ENCODE results near the gene ADIRF.
"Not testable (repeated sequence)": the region's sequence is repeated elsewhere in the genome, so short reads cannot be mapped to it uniquely, and the experiment has no call there.

The ADIRF gene

DNA sequence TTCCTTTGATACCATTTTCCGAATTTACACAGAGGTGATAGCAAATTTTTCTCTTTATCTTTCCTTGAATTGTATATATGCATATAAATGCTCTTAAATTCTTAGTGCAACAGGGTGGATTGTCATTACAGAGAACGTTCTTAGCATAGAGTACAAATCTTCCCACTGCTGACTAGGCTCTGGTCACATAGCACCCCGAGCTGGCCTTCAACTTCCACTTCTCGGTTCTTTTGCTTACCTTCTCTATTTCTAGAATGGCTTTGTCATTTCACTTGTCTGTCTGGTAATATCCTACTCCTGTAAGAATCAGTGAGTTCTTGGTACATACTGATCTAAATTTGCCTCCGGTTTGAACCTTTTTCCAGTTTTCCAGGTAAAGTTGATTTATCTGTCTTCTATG is 13.4 kb downstream of the ADIRF start:
- no peak for DNase-seq

DNA sequence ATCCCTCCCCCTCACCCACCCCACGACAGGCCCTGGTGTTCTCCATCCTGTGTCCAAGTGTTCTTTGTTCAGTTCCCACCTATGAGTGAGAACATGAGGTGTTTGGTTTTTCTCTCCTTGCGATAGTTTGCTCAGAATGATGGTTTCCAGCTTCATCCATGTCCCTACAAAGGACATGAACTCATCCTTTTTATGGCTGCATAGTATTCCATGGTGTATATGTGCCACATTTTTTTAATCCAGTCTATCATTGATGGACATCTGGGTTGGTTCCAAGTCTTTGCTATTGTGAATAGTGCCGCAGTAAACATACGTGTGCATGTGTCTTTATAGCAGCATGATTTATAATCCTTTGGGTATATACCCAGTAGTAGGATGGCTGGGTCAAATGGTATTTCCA is 16.2 kb downstream of the ADIRF start:
- not testable (repeated sequence) for DNase-seq

DNA sequence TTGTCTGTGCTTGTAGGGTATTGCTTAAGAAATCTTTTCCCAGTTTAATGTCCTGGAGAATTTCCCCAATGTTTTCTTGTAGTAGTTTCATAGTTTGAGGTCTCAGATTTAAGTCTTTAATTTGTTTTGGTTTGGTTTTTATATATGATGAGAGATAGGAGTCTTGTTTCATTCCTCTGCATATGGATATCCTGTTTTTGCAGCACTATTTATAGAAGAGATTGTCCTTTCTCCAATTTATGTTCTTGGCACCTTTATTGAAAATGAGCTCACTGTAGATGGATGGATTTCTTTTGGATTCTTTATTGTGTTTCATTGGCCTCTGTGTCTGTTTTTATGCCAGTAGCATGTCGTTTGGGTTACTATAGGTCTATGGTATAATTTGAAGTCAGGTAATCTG is 20.2 kb downstream of the ADIRF start:
- no peak for DNase-seq

DNA sequence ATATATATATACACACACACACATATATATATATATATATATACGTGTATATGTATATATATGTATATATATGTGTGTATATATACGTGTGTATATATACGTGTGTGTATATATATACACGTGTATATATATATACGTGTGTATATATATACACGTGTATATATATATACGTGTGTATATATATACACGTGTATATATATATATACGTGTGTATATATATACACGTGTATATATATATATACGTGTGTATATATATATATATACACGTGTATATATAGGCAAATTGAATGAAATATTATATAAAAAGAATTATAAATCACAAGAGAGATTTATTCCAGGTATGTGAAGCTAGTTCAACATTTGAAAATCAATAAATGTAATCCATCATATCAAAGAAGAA is 23.1 kb downstream of the ADIRF start:
- DNase-seq, result not testable (repeated sequence)

DNA sequence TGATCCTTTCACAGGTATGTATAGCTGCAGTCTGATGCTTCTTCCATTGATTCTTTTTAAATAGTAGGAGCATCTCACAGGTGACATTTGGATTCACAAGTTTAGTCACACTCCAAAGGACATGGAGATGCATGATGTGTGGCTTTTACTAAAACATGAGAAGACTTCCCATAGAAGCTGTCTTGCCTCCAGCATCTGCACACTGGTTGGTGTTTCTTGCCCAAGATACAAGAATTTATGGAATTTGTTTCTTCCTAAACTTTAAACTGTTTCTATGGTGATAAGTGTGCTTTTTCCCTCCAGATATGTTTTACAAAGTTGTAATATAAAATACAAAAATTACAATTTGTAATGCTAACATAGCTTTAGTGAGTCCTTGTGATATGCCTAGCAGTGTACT is 24.2 kb downstream of the ADIRF start:
- DNase-seq, result no peak

DNA sequence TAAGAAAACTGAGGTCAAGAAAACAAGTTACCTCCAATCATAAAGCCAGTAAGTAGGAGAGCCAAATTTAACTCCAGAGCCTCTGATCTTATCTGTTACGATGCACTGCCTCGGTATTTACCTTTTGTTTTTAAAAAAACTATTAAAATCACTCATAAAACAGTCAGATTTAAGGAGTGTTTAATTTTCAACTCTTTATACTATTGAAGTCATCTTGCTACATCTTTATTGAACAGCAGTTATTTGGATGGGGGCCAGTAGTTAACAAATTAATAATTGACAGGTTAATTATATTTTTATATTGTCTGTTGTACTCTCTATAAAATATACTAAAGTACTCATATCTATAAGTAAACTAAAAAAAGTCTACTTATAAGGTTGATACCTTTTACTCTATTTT is 24.6 kb downstream of the ADIRF start:
- no peak for DNase-seq

DNA sequence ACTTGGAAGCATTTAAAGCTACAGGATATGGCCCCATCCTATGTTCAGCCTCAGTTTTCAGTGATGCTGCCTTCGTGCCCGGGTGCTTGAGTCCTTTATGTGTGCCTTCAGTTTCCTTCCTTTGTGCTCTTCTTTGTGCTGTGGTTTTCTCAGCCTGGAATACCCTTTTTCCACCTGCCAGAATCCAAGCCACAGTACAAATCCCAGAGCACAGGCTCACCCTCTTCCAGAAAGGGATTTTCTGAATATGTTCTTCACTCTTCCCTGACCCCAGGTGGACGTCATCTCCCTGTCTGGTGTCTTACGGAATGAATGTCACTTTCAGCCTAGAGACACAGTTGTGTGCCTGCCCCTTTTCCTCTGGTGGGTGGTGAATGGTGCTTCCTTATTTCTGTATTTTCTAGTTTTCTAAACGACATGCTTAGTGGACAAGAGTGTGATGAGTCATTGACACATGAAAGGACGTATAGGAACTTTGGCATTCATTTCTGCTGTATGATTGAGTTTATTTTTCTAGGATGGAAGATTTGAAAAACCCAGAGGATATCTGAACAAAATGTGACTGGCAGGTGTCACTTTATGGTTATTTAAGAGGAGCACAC is 31.6 kb downstream of the ADIRF start:
- DNase-seq, result not testable (repeated sequence)

DNA sequence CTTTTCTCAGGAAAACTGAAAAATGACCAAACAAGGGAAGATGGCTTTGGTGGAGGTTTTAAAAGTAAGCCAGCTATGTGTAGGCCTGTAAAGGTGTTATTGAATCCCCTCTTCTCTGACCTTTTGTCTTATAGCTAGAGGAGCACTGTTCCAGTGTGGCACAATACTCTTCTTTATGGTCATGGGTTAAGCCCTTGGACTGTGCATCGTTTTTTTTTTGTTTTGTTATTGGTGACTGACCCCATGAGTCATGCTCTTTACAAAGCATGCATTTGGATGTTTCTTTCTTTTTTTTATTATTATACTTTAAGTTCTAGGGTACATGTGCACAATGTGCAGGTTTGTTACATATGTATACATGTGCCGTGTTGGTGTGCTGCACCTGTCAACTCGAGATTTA is 32.2 kb downstream of the ADIRF start:
- DNase-seq, result no peak

DNA sequence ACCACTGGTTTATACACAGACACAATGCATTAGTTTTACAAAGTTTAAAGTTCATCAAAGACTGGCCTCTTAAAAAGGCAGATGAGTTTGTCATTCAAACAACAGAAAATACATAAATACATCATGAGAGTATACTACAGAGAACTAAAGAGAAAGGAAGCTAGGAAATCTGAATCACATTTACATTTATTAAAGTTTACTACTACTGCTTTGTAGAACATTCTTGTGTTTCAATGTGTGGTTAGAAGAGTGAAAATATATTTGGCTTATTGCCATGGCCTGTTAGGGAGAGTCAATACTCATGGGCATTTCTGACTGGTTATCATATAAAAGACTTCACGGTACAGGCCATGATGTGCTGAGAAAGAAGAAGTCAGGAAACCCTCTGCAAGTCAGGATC is 38.8 kb downstream of the ADIRF start:
- not testable (repeated sequence) for DNase-seq

DNA sequence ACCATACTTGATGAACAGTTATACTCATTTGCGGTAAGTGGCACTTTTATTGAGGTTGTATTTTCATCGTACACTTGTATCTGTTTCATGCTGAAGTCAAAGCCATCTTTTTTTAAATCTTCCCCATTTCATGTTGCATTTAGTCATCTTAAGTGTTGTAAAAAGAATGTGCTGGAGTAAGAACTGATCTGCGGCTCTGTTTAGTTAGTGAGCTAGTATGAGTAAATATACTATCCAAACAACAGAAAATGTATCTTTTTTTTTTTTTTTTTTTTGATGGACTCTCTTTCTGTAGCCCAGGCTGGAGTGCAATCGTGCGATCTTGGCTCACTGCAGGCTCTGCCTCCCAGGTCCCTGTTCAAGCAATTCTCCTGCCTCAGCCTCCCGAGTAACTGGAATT is 39.4 kb downstream of the ADIRF start:
- not testable (repeated sequence) for DNase-seq

DNA sequence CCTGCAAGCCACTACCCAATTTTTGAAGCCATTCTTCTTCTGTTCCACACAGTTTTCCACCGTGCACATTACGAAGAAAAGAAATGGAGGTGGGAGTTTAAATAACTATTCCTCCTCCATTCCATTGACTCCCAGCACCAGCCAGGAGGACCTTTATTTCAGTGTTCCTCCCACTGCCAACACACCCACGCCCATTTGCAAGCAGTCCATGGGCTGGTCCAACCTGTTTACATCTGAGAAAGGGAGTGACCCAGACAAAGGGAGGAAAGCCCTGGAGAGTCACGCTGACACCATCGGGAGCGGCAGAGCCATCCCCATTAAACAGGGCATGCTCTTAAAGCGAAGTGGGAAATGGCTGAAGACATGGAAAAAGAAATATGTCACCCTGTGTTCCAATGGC is 40.0 kb downstream of the ADIRF start:
- DNase-seq, result not testable (repeated sequence)

DNA sequence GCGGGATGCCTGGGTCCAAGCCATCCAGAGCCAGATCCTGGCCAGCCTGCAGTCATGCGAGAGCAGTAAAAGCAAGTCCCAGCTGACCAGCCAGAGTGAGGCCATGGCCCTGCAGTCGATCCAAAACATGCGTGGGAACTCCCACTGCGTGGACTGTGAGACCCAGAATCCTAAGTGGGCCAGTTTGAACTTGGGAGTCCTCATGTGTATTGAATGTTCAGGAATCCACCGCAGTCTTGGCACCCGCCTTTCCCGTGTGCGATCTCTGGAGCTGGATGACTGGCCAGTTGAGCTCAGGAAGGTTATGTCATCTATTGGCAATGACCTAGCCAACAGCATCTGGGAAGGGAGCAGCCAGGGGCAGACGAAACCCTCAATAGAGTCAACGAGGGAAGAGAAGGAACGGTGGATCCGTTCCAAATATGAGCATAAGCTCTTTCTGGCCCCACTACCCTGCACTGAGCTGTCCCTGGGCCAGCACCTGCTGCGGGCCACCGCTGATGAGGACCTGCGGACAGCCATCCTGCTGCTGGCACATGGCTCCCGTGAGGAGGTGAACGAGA is 40.9 kb downstream of the ADIRF start:
- not testable (repeated sequence) for DNase-seq

DNA sequence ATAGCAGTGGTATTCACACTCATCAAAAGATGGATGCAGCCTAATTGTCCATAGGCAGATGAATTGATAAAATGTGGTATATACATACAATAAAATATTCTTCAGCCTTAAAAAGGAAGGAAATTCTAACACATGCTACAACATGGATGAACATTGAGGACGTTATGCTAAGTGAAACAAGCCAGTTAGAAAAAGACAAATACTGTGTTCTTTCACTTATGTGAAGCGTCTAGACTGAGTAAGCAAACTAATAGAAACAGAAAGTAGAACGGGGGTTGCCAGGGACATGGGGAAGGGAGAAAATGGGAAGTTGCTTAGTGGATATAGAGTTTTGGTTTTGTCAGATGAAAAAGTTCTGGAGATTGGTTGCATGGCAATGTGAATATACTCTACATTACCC is 45.2 kb downstream of the ADIRF start:
- not testable (repeated sequence) for DNase-seq

DNA sequence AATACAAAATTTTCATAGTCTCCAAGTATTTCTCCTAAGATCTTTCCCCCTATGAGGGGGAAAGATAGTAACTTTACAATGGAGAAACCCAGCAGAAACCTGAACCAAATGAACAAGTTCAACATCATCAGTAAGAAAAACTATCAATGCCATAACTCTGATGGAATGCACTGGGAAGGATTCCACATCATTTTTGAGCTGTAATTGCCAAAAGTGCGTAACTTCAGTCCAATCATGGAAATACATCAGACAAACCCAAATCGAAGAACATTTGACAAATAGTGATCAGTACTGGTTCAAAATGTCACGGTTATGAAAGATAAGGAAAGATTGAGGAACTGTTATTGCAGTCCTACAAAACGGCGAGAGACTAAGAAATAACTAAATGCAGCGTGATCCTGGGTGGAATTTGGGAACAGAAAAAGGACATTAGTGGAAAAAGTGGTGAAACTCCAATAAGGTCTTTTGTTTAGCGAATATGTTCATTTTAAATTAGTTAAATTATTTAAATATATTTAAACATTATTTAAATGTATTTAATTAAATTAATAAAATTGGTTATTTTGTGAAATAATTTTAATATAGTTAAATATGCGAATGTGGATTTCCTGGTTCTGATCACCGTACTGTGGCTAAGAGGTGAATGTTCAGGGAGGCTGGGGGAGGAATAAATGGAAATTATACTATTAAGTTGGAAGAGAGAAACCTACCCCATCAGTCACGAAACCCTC is 46.9 kb downstream of the ADIRF start:
- not testable (repeated sequence) for DNase-seq

DNA sequence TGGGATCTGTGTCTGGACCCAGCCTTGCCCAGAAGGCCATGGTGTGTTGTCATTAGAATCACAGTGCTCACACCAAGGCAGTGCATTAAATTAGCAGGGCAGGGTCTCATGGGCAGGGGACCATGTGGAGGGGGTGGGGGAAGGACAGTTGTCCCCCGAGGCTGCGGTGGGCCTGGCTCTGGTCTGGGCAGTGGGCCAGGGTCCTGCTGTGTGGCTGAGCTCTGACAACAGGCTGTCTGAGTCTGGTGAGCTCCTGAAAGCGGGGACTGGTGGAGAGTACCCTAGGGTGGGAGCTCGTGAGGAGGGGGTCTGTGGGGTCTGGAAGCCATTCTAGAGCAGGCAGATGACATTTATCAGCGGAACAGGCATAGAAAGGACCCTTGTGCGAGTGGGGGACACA is 49.8 kb downstream of the ADIRF start:
- DNase-seq, result not testable (repeated sequence)

DNA sequence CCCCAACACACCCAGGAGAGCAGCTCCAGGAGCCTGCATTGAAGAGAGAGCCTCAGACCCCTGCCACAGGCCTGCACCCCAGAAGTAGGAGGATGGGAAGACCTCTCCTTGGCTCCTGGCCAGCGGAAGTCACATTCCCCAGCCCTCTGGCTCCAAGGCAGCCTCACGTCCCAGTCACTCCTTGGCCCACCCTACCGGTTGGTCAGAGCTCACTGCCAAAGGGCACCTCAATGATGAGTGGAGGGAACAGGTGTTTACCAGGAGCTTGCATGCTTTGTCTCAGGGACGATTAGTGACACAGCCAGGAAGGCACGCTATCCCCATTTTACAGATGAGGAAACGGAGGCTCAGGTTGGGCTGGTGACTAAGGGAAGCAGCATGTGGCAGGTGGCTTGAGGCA is 50.8 kb downstream of the ADIRF start:
- not testable (repeated sequence) for DNase-seq

DNA sequence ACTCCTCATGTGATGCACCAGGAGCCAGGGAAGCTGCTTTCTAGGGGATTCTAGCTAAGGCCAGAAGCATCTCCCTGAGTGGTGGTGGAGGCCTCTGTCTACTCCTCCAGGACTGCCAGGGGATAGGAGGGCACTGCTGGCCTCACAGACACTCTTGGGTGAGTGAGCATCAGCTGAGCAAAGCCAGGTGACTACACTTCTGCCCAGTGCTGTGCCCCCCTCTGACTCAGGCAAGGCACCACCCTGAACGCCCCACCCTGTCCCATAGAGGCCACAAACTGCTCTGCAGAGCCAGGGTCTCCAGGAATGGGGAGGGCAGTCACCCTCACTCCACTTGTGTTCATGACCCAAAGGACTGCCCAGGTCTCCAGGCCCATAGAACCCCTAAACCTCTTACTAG is 51.2 kb downstream of the ADIRF start:
- DNase-seq, result not testable (repeated sequence)

DNA sequence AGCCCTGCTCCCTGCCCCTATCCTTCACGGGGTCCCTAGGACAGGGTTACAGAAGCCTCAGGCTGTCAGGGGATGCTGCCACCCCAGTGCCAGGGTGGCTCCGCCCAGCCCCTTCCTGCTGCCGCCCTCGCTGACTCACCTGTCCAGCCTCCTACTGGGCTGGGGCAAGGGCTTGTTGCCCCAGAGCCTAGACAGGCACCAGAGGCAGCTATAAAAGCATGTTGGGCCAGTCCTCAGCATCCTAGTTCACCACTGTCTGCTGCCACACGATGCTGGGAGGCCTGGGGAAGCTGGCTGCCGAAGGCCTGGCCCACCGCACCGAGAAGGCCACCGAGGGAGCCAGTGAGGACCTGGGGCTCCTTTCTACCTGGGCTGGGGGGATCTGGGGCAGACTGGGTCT is 51.8 kb downstream of the ADIRF start, which contains the start of gene FAM25A:
Gene FAM25A, plus strand, starts transcription at position 239 of the 400 bp plus-strand sequence. Its CDS starts 31 bp downstream, at position 270.
- DNase-seq, result not testable (repeated sequence)

Measured in activated CD4-positive, alpha-beta T cell treated with anti-CD3 and anti-CD28 coated beads, Interleukin-2, amount 50 U/mL, for 1 hour (primary cell).